GM21723 (cell line): Measurements from ENCODE around the gene GLTP.

Experiments used
- ATAC-seq: cut with Tn5 transposase; IDR thresholded peaks from one replicate; pipeline ENCODE4 v1.9.1; 2021; ENCODE audit warnings: mild to moderate bottlenecking, moderate library complexity; ENCODE audit not compliant: unreplicated experiment

Gene GLTP

DNA sequence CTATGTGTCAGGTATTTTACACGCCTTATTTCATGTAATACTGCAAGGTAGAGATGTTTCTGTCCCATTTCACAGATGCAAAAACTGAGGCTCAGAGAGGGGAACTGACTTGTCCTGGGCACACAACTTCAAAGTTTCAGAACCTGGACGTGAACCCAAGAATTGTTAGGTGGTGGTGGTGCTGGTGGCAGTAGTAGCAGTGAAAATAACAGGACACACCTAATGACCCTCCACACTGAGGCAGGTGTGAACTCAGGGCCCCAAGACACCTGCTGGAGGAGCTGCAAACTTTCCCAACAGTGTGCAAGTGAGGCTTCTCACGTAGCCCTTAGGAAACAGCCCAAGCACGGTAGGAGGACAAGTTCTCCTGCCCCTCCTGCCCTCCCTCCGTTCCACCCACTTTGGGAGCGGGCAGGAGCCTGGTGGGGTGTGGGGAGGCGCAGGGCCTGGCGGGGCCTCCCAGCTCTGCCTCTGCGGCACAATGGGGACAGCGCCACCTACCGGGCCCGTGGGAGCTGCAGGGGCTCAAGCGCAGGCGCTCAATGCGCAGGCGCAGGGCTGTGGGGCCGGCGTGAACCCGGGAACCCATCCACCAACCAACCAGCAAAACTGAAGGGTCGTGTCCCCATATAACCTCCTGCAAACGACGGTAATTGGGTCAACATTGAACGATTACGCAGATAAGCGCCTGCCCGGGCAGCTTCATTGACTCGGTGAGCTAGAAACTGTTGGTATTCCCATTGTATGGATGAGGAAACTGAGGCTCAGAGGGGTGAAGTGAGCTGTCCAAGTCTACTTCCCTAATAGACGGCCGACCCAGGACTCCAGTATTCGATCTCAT is 35.1 kb downstream of the GLTP start:
- peak; percentile 85 for ATAC-seq

DNA sequence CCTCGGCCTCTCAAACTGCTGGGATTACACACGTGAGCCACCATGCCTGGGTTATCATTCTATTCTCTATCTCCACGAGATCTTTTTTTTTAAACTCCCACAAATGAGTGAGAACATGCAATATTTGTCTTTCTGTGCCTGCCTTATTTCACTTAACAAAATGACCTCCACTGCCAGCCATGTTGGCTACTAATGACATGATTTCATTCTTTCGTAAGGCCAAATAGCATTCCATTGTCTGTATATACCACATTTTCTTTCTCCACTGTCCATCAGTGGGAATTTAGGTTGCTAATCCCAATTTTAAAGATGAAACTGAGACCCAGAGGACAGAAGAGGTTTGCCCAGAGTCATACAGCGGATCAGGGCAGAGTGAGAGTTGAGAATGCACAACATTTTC is 36.2 kb downstream of the GLTP start:
- no peak for ATAC-seq

DNA sequence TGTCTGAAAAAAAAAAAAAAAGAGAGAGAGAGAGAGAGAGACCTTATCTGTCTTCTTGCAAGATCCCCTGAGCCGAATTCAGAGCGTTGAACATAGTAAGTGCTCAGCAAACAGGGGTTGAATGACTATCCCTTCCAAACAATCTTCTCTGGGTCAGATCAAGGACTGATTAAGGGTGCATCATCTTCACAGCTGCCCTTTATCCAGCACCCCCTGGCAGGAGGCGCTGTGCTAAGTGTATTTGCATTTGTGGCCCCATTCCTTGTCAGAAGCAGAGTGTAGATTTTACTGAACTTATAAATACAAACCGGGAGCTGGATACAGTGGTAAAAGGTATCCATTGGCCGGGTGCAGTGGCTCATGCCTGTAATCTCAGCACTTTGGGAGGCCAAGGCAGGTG is 38.3 kb downstream of the GLTP start:
- ATAC-seq = no peak

DNA sequence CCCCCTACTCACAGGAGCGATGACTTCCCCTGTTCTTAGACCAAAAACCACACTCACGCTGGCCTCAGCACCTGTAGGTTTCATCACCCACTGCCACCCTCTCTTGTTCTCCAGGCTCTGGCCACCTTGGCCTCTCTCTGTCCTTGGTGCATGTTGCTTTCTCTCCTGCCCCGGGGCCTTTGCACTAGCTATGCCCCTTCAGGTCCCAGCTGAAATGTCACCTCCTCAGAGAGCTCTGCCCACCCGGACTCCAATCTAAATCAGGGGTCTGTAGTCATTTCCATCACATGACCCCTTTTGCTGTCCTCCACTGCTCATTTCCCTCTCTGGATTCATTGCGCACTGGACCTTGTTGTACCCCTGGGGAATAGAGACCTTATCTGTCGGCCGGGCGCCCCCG is 39.0 kb downstream of the GLTP start:
- no peak for ATAC-seq

DNA sequence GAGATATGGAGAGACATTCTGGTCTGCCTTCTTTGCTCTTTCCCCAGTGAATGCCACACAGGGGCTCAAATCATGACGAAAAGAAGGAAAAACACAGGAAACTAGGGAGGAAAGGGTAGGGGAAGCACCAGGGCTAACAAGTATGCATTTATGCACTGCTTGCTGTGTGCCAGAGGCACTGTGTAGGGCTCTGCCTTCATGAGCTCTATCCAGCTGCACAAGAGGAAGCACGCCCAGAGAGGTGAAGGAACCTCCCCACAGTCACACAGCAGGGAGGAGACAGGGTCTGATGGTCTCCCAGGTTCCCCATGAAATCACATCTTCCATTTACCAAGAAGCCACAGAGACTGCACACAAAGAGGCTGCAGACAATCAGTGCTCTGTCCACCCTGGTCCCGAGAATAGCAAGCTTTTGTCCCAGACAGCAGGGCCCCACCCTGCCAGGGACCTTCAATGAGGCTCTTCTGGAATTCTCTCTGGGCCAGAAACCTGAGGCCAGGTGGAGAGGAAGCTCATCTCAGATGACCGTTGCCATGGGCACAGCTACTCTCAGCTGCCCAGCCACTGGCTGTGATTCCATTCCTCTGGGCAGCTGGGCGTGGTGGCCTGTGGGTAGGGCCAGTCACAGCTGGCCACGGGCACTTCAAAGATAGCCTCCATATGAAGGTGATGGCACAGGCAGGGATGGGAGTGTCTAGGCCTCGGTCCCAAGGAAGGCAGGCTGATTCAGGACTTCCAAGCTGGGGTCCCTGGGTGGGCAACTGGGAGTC is 39.9 kb downstream of the GLTP start:
- ATAC-seq = no peak

DNA sequence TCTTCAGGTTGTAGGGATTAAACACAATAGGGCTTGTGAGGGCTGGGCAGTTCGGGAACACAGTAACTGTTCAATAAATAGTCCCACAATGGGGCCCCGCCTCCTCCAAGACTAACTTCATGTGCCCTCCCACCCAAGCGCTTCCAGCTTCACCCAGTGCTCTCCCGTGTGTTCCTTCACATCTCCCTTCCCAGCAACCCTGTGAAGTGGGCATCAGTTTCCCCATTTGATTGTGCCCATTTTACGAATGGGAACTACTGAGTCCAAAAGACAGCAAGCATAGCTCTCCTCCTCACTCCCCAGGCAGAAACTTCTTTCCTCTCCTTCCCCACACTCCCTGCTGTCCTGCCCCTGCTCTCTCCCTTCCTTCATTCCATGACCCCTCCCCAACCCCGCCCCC is 40.9 kb downstream of the GLTP start:
- no peak for ATAC-seq

DNA sequence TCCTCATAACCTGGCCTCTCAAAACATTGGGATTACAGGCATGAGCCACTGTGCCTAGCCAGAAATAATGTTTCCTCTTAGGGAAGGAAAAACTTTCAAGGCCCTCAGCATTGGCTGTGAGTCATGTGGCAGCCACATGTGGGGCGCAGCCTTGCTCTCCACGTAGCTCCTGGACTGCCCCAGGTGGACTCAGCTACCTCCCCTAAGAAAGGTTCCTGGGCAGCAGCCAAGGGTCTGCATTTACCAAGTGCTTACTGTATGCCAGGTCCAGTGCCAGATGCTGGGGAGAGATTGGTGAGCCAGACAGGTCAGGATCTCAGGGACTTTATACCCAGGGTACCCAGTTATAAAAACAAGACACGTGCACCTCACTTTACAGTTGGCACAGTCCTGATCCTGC is 43.4 kb downstream of the GLTP start:
- ATAC-seq = no peak

DNA sequence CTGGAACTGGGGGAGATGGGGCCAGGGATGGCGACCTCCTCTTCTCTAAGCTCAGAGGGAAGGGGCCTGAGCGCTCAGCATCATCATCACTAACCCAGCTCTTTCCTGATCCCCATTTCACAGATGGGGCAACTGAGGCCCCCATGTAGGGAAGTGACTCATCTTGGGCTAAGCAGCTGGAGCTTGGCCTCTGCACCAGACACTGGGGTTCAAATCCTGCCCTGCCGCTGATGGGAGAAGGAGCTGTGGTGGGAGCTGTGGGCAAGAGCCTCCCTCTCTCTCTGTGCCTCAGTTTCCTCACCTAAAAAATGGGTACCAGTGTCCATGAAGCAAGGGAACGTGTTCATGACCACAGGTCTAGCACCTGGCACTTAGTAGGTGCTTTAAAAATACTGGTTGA is 44.5 kb downstream of the GLTP start:
- ATAC-seq = no peak

DNA sequence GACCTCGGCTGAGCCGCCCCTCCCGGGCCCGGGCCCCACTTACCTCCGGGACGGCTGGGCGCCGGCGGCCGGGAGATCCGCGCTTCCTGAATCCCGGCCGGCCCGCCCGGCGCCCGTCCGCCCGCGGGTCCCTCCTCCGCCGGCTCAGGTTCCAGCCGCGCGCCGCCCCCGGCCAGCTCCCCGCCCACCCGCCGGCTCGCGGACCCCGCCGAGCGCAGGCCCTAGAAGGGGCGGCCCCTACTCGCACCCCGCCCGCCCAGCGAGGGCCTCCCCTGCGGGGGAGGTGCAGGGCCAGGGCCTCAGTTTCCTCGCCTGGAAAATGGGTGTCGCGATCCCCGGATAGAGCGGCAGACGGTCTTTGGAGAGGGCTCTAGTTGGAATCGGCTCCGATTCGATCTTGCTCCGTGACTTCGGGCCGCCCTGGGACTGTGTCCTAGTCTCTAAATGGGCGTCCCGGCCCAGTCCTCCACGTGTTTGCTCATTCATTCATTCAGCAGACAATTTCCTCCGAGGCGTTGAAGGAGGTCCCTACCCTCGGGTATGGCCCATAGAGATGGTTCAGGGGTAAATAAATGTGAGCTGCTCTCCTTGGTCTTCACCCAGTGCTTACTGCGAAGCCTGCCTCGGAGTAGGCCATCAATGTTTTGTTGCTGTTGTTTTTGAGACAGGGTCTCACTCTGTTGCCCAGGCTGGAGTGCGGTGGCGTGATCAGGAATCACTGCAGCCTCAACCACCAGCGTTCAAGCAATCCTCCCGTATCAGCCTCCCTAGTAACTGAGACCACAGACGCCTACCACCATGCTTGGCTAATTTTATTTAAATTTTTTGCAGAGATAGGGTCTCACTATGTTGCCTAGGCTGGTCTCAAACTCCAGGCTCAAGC is 46.8 kb downstream of the GLTP start, which contains the start of gene TRPV4:
TRPV4 (minus strand) TSS at position 92 of the 883 bp plus-strand sequence. CDS start 18,602 bp downstream, outside the sequence.
- no peak for ATAC-seq

DNA sequence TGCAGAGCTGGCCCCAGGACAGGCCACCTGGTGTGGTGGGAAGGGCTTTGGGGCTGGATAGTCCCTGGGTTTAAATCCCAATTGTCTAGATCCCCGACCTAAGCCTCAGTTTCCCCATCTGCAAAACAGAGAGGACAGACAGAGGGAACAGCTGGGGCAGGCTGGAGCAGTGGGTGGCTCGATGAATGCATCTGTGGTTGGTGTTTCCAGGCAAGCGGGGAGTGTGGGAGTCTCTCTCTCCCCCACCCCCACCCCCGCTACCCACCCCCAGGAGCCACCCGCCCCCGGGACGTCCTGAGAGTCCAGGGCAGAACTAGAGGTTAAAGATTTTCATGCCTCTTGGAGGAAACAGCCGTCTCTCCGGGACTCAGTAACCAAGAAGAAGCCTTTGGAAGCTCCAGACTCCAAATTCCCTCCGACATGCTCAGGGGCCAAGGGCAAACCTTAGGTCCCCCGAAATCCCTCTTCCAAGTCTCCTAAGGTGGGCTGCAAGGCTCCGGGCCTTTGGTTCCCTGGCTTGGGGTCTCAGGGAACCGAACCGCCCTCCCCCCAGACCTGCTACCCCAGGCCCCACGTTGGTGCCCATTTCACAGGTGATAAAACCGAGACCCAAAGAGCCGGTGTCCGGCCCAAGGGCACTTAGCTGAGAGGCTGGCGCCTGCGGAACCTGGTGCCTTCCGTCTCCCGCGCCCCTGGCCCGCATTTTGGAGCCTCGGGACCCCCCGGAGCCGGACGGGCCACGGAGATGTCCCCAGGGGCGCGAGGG is 47.6 kb downstream of the GLTP start:
- ATAC-seq = no peak

DNA sequence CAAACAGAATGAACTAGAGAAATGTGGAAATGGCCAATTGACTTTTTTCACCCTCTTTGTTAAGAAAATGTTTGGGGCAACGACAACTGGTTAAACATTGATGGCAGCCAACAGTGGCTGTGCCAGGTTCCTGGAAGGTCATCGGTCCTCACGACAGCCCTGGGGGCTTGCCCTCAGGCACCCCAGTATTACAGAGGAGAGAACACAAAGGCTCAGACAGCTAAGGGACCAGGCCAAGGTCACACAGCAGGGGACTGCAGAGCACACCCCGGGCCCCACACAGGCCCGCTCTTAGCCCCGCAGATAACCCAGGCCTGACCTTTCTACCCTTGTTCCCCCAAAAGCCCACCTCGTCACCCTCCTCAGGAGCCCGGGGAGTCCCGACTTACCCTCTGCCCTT is 48.4 kb downstream of the GLTP start:
- ATAC-seq = no peak

DNA sequence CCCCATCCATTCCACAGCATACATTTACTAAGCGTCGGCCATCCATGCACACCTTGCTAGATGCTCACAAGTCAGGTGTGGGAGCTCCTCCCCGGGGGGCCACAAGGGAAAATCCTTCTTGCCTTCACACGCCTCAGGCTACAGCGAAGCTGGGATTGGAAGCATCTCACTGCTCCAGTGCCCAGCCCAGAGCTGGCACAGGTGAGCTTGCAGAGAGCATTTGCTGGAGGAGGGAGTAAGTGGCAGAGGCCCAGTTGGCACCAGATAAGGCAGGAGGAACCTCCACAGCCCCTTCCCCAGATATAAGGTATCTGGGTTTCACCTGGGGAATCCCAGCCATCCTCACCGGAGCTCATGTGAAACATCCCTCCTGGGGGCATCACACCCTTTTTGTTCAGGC is 49.0 kb downstream of the GLTP start:
- no peak for ATAC-seq

DNA sequence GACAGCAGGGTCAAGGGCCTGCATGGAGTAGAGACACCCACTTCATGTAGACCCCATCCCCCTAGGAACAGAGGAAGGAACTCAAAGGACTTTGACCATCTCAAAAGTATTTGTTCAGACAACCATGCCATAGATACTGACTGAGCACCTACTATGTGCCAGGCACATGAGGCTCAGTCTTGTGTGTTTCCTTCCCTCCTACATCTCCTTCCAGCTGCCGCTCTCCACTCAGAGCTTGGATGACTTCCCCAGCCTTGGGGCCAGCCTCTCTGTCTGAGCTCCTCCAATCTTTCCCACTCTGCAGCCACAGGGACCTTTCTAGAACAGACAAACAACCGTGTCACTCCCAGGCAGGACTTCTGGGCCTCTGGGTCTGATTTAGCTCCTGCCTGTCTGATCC is 49.6 kb downstream of the GLTP start:
- no peak for ATAC-seq

DNA sequence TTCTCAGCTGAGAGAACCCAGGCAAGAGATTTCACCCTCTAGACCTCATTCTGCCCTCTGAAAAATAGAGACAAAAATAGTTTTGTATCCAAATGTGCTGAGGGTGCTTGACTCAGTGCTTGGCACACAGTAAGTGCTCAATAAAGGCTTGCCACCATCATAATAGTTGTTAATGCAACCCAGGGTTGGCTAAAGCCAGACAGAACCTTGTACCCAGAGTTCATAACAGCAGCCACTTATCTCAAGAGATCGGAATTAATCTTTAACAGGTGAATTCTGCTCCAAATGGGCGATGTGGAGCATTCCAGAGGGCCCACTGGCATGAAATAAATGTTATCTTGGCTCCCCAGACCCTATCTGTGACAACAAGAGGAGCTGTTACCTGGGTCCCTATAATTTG is 50.1 kb downstream of the GLTP start:
- ATAC-seq = no peak

DNA sequence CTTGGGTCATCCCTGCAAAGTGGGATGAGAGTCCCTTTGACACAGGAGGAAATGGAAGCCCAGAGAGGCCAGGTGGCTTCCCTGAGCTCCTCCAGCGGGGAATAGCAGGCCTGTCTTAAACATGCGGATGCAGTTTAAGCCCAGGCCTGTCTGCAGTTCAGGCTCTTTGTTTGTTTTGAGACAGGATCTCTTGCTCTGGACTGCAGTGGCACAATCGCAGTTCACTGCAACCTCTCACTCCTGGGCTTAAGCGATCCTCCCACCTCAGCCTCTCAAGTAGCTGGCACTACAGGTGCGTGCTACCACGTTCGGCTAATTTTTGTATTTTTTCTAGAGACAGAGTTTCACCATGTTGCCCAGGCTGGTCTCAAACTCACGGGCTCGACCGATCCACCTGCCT is 50.7 kb downstream of the GLTP start:
- ATAC-seq = no peak

DNA sequence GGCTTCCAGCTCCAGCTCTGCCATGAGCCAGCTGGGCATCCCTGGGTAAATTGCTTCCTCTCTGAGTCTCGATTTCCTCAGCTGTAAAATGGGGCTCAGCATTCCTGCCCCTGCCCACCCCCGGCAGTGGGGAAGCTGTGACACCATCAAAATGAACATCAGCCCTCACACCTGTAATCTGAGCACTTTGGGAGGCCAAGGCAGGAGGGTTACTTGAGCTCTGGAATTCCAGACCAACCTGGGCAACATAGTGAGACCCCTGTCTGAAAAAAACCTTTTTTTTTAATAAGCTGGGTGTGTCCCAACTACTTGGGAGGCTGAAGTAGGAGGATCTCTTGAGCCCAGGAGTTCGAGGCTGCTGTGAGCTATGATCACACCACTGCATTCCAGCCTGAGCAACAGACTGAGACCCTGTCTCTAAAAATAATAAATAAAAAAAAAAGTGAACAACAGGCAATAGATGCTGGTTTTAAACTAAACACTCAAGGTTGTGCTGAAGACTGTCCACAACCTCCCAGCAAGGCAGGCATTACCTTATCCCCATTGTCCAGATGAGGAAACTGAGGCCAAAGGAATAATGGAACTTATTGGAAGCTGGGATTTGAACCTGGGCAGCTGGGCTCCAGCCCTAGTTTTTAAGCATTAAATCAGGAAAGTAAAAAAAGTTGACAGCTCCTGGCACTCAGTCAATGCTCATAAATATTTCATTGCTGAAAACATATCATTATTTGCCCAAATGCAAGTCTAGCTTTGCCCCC is 51.4 kb downstream of the GLTP start:
- no peak for ATAC-seq

DNA sequence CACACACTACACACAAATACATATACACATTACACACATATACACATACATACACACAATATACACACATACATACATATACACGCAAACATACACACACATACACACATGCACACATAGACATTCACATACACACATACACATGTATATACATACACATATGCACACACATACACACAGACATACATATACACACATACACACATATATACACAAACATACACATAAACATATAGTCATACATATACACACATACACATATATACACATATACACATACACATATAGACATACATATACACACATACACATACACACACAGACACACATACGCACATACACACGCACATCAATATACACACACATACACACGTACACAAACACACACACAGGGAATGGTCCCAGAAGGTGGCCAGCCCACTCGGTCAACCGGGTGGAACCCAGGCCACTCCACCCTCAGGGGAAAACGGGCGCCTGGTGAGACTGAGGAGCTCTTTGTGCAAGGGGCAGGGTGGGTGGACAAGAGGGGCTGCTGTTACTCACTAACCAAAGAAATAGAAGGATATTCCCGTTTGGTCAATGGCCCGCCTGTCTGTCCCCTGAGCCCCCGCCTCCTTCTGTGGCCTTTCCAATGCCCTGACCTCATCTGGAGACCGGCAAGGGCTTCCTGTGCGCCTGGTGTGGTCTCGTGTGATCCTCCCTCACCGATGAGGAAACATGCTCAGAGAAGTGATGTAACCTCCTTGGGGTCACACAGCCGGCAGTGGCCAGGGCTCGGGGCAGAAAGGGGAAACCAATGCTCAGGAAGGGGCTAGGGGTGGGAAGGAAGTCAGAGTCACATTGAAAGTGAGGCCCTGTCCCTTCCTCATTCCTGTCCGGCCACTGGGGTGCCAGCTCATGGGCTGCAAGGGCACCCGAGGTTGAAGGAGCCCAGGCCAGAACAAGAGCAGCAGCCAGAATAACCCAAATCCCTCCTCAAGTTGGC is 52.5 kb downstream of the GLTP start:
- no peak for ATAC-seq

DNA sequence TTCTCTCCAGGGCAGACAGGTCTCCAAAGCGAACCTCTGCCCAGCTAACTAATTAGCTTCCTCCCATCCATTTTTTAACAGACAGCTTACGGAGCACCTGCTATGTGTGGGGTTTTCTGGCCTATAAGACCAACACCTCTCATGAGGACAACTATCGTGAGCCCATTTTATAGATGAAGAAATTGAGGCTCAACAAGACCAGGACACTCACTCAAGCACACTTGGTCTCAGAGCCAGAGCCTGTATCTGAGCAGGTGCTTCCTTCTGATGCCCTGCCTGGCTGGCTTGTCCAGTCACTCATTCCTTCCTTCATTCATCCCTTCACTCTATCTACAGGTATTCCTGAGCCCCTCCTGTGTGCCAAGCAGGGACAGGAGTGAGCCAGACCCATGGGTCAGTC is 53.3 kb downstream of the GLTP start:
- ATAC-seq = no peak

DNA sequence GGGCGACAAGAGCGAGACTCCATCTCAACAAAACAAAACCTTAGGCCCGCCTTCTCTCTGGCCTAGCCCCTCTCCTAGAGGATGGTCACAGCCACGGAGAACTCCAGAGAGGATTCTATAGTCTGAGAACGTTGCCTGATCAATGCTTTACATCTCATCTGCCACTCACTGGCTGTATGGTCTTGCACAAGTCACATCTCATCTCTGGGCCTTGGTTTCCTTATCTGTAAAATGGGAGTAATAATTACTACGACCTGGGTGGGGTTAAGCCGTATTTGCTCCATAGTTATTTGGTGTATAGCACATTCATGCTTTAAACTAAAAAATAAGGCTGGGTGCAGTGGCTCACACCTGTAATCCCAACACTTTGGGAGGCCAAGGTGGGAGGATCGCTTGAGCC is 55.6 kb downstream of the GLTP start:
- ATAC-seq = no peak
